Fibroblast of upper back skin (primary cell): Measurements from ENCODE around the gene WDR82.

Source experiments
- DNase-seq: peaks from one replicate; pipeline ENCODE4 v3.0.0-alpha.2; 2013

Gene WDR82

DNA sequence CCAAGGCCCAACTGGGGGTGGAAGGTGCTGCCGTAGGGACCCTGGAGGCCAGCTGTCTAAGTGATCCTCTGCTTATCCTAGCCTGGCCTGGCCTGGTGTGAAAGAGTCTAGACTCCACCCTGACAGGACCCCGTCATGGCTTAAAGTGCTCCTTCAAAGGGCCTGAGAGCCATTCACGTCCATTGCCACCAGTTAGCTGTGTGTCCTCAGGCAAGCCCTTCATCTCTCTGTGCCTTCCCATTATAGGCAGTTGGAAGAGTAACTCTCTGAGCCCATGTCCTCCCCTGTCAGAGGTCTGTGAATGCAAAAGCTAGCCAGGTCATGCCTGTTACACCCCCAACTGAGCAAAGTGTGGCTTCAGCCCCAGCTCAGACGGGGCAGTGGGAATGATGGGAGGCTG is 28.5 kb upstream of the WDR82 start:
- no peak for DNase-seq

DNA sequence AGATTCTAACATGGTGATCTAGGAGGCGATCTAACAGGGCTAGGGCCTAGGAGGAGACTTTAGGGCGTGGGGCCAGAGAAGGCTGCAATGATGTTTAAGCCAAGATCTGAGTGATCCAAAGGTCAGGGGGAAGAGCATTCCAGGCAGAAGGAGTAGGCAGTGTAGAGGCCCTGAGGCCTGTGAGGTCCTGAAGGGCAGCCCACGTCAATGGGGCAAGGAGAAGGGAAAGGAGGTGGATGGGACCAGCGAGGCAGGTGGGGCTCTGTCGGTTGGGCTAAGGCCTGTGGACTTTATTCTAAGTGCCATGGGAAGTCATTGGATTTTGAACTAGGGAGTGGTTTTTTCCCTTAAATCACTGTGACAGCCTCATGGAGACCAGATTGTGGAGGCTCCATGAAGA is 27.5 kb upstream of the WDR82 start:
- no peak for DNase-seq

DNA sequence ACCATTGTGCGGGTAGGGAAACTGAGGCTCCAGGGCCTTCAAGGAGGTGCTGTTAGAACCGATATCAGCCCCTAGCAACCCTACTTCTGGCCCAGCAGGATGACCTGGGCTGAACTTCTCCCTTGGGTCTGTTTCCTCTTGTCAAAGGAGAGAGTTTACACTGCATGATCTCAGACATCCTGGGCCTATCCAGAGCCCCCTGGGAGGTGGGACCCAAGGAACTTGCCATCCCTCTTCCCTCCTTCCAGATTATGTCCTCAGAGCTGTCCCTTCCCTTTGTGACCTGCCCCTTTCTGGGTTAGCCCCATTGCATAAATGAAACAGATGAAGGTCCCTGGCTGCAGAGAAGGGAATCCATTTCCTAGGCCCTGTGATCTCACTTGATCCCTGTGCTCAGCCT is 25.4 kb upstream of the WDR82 start:
- DNase-seq = no peak

DNA sequence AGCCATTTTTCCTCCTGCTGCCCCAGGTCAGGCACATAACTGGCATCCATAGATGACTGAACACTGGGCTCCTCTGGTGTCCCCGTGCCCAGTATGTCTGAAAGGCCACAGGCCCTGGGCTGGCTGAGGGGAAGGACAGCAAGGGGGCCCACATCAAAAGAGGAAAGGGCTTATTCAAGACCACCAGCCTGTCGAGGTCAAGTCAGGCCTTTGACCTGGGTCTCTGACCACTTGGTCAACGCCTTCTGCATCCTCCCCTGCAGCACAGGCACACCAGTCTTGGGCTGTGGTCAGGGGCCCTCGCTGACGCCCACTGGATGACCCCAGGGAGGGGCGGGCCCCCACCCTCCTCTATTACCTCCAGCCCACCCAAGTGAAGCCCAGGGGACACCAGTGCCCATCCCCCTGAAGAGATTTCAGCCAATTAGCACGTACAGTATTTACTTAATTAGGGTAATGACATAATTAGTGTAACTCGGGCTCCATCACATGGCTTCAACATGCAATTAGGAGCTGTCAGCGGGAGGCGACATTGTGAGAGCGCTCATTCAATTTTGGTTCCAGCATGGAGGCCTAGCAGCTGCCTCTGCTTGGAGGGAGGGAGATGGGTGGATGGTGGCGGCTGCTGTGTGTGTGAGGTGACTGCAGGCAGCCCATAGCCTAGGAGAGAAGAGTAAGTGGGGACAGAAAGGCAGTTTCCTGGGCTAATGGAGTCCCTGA is 24.1 kb upstream of the WDR82 start:
- no peak for DNase-seq

DNA sequence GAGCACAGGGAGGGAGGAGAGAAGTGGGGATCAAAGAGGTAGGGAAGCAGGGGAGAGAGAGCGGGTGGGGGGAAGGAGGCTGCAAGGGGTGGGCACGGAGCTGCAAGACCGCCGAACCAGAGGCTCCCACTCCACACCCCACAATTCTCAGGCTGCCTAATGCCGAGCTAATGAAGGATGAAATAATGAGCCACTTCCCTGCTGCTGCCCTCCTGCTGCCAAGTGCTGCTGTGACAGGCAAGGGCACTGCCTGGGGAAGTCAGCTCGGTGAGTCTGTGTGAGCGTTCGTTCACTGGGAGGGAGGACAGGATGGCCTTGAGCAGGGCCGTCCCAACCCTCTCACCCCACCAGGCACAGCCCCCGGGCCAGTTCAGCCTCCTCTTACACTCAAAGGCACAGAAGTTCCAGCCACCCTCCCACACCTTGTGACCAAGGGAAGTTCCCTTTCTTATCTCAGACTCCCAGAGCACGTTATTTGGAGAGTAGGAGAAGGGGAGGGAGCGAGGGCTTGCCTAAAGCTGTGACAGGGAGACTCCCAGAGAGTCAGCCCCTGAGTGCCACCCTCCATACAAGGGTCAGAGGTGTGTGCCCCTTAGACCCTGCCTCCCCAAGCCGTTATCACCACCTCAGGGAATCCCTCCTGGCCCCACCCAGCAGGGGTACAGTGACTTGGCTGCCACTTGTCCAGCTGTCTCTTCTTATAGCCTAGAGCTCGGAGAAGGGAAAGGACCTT is 21.6 kb upstream of the WDR82 start:
- DNase-seq = no peak

DNA sequence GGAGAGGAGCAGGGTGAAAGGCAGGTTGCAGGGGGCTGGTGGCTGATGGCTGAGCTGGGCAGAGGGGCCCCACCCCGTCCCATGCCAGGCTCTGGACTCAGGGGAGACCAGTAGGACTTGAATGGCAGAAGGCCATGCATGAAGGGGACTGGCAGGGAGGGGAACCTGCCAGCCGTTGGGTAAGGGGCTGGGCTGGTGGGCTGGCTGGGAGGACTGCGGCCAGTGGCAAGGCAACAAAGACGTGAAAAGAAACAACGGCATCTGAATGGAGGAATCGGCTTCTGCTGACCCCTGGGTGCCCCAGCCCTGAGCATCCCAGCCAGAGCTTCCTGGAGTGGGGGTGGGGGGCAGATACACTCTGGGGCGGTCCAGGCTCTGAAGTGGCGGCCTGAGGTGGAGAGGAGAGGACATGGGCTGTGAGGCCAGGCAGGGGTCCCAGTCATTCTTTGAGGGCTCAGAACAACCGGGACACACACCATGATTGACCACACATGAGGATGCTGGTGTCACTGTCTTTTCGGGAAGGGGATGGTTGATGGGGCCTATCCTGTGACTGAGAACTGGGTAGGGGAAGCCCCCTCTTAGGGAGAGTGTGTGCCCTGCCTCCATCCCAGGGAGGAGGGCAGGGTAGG is 20.9 kb upstream of the WDR82 start:
- no peak for DNase-seq

DNA sequence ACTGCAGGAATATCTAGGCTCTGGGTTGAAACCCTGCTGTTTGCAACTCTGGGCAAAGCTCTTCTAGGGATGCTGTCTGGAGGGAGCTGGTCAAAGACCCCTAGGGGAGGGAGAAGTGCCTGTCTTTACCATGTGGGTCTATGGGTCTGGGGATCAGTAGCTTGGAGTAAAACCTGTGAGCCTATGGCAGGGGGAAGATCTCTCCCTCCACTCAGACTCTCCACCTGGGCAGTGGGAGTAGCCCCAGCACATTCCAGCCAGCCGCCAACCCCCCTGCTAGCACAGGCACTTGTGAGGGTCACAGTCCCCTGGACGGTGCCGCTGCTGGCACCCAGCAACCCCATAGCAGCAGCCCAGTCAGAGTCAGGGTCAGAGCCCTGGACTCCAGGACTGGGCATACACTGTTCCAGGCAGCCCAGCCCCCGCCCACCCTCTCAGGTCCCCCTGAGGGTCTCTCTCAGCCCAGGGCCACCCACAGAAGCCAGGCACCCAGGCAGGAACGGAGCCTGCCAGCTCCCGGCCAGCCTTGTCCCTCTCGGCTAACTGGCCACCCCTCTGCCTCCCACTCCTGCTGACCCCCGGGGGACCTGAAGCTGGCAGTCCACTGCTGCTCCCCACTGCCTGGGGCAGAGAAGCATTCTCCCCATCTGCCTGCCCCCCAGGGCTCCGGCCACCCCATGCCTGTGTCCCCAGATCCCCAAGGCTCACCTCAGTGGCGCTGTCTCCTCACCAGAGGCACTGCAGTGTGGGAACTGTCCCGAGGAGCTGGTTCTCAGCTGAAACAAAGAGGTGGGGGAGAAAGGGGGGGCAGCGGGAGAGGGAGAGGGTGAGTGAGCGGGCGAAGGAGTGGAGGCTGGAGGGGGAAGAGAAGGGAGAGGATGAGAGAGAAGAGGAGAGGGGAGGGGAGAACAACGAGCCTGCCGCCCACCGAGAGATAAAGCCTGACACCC is 20.0 kb upstream of the WDR82 start:
- no peak for DNase-seq

DNA sequence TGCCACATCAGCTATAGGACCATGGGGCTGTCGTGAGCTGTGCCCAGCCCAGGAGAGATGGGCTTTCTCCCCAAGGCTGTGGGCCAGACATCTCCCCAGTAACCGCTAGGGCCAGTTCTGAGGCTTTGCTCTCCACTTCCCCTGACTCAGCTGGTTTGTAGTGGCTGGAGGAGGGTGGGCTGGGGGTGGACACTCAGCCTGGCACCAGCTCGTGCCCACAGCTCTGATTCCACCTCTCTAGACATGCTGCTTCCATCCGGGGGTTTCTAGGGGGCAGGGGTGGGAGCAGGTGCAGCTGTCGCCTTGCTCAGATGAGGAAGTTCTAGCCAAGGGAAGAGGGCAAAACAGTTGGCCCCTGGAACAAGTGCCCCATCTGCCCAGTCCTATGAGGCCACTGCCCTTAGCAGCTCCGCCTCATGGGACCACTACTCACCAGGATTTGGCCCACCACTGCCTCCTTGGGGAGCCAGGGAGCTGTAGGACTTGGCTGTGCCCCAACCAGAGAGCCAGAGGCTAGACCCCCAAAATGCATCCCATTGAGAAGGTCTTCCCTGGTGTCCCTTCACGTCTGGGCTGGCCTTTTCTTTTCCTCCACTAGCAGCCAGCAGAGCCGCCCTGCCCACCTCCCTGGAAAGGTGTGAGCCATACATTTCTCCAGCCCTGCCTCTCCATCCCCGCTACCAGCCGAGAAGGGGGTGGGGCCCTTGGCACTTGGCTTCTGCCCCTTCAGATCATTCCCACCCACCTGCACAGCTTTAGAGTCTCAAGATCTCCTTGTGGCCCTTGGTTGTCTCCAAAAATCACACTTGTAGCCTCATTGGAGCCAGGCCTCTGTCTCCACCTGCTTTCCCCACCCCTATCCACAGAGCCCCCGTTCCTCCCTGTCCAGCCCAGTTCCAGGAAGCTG is 19.0 kb upstream of the WDR82 start:
- no peak for DNase-seq

DNA sequence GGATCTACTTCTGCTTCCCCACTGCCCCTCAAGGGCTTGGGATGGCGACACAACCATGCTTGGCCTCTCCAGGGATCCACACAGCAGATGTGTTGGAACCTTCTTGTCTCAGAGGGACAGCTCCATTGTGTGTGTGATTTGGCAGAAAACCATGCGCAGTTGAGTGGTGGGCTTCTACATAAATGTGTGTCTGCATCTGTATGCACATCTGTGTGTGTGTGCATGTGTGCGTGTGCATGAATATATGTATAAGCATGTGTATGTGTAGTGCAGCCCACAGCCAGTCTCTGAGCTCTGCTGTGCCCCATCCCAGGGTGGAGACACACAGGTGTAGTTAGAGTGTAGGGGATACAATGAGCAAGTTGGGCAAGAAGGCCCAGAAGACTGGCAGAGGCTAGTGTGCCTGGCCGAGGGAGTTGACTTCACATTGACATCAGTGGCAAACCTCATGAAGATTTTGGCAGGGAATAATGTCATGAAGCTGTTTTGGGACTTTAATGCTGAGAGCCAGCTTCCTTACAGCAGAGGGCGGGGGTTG is 17.3 kb upstream of the WDR82 start:
- no peak for DNase-seq

DNA sequence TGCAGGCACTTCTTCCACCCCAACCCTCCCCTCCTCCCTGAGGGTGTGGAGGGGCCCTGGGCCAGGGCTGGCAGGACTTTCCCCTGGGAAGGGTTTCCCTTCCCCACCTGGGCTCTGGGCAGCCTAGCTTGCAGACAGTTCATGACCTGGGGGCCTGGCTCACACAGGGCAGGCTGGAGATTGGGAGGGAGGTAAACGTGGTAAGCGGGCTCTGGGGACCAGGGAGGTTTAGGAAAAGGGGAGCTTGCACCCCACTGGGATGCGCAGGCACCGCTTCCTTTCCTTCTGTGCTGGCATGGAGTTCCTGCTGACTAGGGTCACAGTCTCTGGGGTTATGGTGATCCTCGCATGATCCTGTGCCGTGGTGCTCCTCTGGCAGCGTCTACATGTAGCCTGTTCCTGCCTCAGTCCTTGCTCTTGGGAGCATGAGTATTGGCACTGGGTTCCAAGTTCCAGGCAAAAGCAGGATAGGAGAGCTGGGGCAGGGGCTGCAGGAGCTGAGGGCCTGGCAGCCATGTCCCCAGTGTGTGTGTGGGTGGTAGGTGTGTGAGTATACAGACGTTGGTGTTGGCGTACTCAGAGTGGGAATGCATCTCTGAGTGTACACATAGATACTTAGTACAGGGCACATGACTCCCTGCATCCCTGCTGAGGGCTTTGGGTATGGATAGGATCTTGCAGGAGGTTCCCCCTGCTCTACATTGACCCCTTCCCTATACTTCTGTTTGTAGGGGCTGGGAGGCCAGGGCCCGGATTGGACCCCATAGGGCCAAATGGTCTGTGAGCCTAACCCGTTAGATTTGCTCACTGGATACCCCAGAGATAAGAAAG is 16.1 kb upstream of the WDR82 start:
- DNase-seq = no peak

DNA sequence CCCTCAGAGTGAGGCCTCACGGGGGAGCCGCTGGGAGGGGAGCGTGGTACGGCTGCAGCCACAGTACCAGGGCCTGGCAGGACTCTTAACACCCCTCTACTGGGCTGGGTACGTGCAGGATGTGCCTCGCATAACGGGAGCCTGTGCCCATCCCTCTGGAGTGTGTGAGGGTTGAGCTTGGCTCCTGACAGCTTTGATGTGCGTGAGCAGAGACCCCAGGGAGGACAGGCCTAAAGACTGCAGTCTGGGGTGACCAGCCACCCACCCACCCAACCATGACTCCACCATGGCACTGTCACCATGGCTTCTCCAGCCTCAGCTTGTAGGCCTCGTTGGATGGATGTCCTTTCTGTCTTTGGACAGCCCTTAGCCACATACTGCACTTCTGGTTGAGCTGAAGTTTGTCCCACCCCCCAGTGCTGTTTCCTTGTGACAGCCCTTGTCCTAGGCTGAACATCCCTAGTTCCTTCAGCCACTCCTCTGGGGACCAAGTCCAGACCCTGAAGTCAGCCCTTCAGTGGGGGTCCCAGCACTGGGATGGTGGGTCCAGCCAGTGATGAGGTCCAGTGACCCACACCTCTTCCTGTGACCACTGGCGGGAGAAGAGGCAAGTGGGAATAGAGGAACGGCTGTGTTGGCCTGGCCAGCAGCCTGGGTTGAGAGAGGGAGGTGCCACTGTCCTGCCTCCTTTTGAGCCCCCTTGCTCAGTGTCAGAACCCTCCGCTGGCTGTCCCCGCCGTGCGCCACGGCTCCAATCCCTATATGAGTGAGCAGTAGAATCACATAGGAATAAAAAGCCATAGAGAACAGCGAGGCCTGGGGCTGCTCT is 15.3 kb upstream of the WDR82 start:
- DNase-seq = no peak

DNA sequence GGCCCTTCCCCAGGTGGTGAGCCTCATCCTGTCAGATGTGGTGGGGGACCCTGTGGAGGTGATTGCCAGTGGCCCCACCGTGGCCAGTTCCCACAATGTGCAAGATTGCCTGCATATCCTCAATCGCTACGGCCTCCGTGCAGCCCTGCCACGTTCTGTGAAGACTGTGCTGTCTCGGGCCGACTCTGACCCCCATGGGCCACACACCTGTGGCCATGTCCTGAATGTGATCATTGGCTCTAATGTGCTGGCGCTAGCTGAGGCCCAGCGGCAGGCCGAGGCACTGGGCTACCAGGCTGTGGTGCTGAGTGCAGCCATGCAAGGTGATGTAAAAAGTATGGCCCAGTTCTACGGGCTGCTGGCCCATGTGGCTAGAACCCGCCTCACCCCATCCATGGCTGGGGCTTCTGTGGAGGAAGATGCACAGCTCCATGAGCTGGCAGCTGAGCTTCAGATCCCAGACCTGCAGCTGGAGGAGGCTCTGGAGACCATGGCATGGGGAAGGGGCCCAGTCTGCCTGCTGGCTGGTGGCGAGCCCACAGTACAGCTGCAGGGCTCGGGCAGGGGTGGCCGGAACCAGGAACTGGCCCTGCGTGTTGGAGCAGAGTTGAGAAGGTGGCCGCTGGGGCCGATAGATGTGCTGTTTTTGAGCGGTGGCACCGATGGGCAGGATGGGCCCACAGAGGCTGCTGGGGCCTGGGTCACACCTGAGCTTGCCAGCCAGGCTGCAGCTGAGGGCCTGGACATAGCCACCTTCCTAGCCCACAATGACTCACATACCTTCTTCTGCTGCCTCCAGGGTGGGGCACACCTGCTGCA is 14.0 kb upstream of the WDR82 start:
- no peak for DNase-seq

DNA sequence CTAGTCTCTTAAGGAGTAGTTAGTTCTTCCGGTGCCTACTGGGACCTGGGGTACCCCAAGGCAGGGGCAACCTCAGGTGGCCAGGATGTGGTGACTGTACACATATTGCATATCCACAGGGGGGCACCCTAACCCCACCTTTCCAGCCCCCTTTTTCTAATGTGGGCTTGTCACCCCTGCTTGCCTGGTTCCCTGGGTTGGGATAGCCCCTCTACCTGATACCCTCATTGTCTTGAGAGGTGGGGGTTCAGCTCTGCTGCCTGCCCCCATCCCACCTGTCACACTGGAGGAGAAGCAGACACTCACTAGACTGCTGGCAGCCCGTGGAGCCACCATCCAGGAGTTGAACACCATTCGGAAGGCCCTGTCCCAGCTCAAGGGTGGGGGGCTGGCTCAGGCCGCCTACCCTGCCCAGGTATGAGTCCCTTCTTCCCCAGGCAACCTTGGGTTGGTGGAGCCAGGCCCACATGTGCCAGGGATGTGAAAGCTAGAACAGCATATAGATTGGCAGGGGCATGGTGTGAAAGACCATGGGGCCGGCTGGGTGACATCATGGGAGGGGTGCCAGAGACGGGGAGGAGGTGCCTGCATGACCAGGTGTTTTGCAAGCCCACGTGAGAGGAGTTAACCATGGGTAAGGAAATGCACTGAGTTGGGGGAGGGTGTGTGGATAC is 13.2 kb upstream of the WDR82 start:
- peak; percentile 31 for DNase-seq

DNA sequence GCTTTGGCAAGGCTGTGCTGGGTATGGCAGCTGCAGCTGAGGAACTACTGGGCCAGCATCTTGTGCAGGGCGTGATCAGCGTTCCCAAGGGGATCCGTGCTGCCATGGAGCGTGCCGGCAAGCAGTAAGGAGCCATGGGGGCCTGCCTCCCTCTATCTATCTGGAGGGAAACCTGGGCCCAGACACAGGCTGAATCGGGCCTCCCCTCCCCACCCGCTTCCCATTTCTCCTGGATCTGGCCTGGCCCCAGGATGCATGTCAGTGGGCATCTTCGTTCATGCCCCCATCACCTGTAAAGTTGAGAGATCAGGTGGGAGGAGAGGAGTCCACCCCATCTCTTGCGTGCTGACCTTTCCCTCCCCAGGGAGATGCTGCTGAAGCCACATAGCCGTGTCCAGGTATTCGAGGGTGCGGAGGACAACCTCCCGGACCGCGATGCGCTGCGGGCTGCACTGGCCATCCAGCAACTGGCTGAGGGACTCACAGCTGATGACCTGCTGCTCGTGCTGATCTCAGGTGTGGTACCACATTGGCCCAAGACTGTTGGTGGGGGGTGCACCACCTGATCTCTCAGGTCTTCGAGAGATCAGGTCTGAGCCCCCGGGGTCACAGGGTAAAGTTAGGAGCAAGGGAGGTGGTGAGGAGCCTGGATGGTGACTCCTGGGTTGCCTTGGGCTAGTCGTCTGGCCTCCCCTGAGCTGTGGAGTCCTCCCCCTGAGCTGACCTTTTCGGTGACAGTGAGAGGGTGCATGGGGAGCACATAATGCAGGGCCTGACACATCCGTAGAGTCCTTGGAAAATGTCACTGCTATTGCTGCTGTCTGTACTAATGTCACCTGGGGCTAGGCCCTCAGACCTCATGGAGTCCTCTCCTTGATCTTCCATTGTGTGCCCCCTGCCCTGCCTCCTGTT is 12.4 kb upstream of the WDR82 start:
- DNase-seq = no peak

DNA sequence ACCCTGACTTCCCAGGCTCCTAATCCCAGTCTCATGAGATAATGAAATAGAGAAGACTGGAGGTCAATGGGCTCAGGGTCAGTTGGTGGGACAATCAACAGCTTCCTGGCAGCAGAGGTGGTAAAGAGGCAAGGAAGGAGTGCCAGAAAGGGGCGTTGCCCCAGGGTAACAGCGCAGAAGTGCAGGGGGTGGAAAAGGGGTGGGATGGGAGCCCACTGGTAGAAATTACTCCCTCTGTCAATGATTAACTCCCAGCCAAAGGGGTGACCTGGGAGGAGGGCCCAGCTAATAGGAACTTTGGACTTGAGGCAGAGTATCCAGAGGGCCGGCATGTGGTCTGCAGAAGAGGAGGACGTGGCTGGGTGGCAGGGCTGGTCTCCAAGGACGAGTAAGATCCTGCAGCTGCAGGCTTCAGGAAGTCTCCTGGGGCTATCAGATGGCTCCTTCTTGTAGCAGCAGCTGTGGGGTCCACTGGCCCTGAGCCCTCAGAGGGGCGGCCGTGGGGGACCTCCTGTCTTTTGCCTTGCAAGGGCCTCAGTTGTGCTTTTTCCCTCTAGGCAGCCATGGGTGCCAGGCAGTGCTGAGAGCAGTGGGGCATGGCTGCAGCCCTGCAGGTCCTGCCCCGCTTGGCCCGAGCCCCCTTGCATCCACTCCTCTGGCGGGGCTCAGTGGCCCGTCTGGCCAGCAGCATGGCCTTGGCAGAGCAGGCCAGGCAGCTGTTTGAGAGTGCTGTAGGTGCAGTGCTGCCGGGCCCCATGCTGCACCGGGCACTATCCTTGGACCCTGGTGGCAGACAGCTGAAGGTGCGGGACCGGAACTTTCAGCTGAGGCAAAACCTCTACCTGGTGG is 11.5 kb upstream of the WDR82 start:
- no peak for DNase-seq

DNA sequence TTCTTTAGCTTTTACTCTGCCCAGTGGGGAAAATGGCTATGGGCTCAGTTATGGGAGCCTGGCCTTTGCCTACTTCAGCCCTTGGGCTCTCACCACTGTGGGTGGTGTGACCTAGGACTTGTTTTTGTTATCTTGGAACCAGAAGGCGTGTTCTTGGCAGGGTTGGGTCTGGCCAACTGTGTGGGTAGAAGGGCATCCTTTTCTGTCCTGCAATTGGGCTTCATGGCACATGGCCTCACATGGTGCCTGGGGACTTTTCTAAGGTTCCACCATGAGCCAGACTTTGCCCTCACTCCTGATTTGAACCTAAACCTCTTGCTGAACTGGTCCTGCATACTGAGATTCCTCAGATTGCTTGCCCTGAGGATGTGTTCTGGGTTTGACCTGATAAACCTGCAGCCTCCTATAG is 10.9 kb upstream of the WDR82 start:
- no peak for DNase-seq
